Subcutaneous adipose tissue (tissue), 4 donors: ENCODE measurements around the gene TRHDE. TPM values are rescaled to one million over a fixed set of nuclear protein-coding genes. Genes with fewer than 3 reads are reported as not detected.

Experiments used
- CTCF ChIP-seq: fragments of 450-650 bp; IDR thresholded peaks from one replicate; pipeline ENCODE4 v1.5.1; 2016; ENCODE audit warnings: low read depth, mild to moderate bottlenecking, control low read depth, antibody characterized with exemption, moderate library complexity
- total RNA-seq, 4 donors: library from RNA; depleted of rRNA; stranded (reverse); fragments of >200 nt; gene quantifications; one replicate each; pipeline ENCODE4 v1.1.0, GENCODE V29; 2016

The TRHDE gene
- total RNA-seq, 4 donors from 2014 or later: 17.7 to 30.9 (median 26.1) TPM

GRCh38 chr12:72677139-72677538 lies 405.0 kb downstream of the TRHDE start:
- no peak for TF ChIP-seq CTCF

GRCh38 chr12:72677846-72678245 lies 405.7 kb downstream of the TRHDE start:
- no peak for TF ChIP-seq CTCF

- no peak for TF ChIP-seq CTCF
Observed at GRCh38 chr12:72679147-72679757, 407.1 kb downstream of the TRHDE start.

- no peak for TF ChIP-seq CTCF
Observed at GRCh38 chr12:72681028-72681427, 408.9 kb downstream of the TRHDE start.

GRCh38 chr12:72684491-72684890 lies 412.3 kb downstream of the TRHDE start:
- no peak for TF ChIP-seq CTCF

- no peak for TF ChIP-seq CTCF
Observed at GRCh38 chr12:72692338-72692737, 420.2 kb downstream of the TRHDE start.

GRCh38 chr12:72694193-72694592 lies 422.0 kb downstream of the TRHDE start:
- no peak for TF ChIP-seq CTCF
